ENCODE data around the gene ASF1A.

DNA sequence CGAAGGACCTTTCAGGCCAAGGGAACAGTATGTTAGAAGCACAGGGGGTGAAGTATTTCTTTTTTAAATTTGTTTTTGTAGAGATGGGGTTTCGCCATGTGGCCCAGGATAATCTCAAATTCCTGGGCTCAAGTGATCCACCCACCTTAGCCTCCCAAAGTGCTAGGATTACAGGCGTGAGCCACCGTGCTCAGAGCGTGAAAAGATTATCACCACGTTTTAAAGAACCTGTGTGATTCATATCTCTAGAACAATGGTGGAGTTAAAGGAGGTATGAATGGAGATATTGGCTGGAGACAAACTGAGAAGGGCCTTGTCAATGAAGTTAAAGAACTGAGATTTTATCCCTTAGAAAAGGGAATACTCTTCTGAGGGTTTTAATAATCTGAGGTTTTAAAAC lies 9.7 kb downstream of the ASF1A start:
- TF ChIP-seq, protein P1, sequence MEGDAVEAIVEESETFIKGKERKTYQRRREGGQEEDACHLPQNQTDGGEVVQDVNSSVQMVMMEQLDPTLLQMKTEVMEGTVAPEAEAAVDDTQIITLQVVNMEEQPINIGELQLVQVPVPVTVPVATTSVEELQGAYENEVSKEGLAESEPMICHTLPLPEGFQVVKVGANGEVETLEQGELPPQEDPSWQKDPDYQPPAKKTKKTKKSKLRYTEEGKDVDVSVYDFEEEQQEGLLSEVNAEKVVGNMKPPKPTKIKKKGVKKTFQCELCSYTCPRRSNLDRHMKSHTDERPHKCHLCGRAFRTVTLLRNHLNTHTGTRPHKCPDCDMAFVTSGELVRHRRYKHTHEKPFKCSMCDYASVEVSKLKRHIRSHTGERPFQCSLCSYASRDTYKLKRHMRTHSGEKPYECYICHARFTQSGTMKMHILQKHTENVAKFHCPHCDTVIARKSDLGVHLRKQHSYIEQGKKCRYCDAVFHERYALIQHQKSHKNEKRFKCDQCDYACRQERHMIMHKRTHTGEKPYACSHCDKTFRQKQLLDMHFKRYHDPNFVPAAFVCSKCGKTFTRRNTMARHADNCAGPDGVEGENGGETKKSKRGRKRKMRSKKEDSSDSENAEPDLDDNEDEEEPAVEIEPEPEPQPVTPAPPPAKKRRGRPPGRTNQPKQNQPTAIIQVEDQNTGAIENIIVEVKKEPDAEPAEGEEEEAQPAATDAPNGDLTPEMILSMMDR (IDR thresholded peaks at IDR 0.05), result no peak
- no peak for TF ChIP-seq POLR2A (IDR thresholded peaks at IDR 0.05)

Measured in Peyer's patch (tissue), 4 donors.